HEK293 (cell line): ENCODE data around the gene SIGLEC10.

ENCODE experiments used
- CTCF ChIA-PET: fragments of 350-600 bp; formaldehyde crosslinking; extraction: SDS; loops from one replicate; lab custom pipeline; 2021; ENCODE audit warnings: antibody characterized with exemption; lab: Yijun Ruan, JAX
- POLR2A ChIA-PET: fragments of 300-600 bp; formaldehyde crosslinking; extraction: SDS; loops from one replicate; lab custom pipeline; 2020; ENCODE audit warnings: antibody characterized with exemption, inconsistent platforms; lab: Yijun Ruan, JAX
- H3K27ac ChIP-seq: fragments of 200-500 bp; sonication (Bioruptor generic); 2 replicates; pipeline ENCODE4 v1.5.1; 2014; ENCODE audit warnings: low read depth, low read length, control low read depth, inconsistent platforms; ENCODE audit errors: extremely low read depth
- H3K36me3 ChIP-seq, 2 experiments: fragments of 200-500 bp in 1 of 2; sonication (Bioruptor generic) in 1 of 2; 1 replicate in 1 of 2; 2 replicates in 1 of 2; pipeline ENCODE4 v1.5.1; 2014 to 2017; ENCODE audit warnings: inconsistent platforms in 2 of 2, low read length in 2 of 2; ENCODE audit not compliant: control insufficient read depth in 2 of 2, insufficient read depth in 1 of 2
- H3K4me1 ChIP-seq: fragments of 200-500 bp; sonication (Bioruptor generic); 2 replicates; pipeline ENCODE4 v1.5.1; 2014; ENCODE audit warnings: mild to moderate bottlenecking, low read length, inconsistent platforms; ENCODE audit not compliant: control insufficient read depth, insufficient read depth
- H3K4me3 ChIP-seq: 2 replicates; pipeline ENCODE4 v1.5.1; 2011; ENCODE audit warnings: low read depth, mild to moderate bottlenecking, control low read depth, low read length, moderate library complexity
- H3K9me3 ChIP-seq: fragments of 200-500 bp; sonication (Bioruptor generic); 2 replicates; pipeline ENCODE4 v1.5.1; 2014; ENCODE audit warnings: low read depth, low read length, inconsistent platforms; ENCODE audit not compliant: control insufficient read depth, insufficient read depth
- PRDM2 ChIP-seq: fragments of 450-650 bp; formaldehyde crosslinking; IDR thresholded peaks from 2 replicates; pipeline ENCODE4 v1.5.1; 2016; ENCODE audit warnings: missing biosample characterization, missing genetic modification characterization, borderline replicate concordance
- SCRT1 ChIP-seq: fragments of 450-650 bp; formaldehyde crosslinking; IDR thresholded peaks from 2 replicates; pipeline ENCODE4 v1.5.1; 2016; ENCODE audit warnings: missing biosample characterization, missing genetic modification characterization, borderline replicate concordance
- ZBTB44 ChIP-seq: fragments of 450-650 bp; IDR thresholded peaks from 2 replicates; pipeline ENCODE4 v1.5.1; 2018; ENCODE audit warnings: missing biosample characterization, mild to moderate bottlenecking, missing genetic modification characterization
- ZBTB6 ChIP-seq: fragments of 450-650 bp; formaldehyde crosslinking; IDR thresholded peaks from 2 replicates; pipeline ENCODE4 v1.5.1; 2017; ENCODE audit warnings: missing biosample characterization, missing genetic modification characterization
- ZNF112 ChIP-seq: fragments of 450-650 bp; formaldehyde crosslinking; IDR thresholded peaks from 2 replicates; pipeline ENCODE4 v1.5.0; 2017; ENCODE audit warnings: missing biosample characterization, missing genetic modification characterization
- ZNF266 ChIP-seq: fragments of 450-650 bp; formaldehyde crosslinking; IDR thresholded peaks from 2 replicates; pipeline ENCODE4 v1.5.1; 2016; ENCODE audit warnings: missing biosample characterization, missing genetic modification characterization, low read depth
- ZNF350 ChIP-seq: fragments of 450-650 bp; formaldehyde crosslinking; IDR thresholded peaks from 2 replicates; pipeline ENCODE4 v1.5.0; 2017; ENCODE audit warnings: missing biosample characterization, mild to moderate bottlenecking, missing genetic modification characterization
- ZNF362 ChIP-seq: fragments of 450-650 bp; formaldehyde crosslinking; IDR thresholded peaks from 2 replicates; pipeline ENCODE4 v1.5.1; 2016; ENCODE audit warnings: missing biosample characterization, missing genetic modification characterization
- ZNF423 ChIP-seq: fragments of 450-650 bp; formaldehyde crosslinking; IDR thresholded peaks from 2 replicates; pipeline ENCODE4 v1.5.1; 2016; ENCODE audit warnings: missing biosample characterization, missing genetic modification characterization
- ZNF426 ChIP-seq: fragments of 450-650 bp; formaldehyde crosslinking; IDR thresholded peaks from 2 replicates; pipeline ENCODE4 v1.5.1; 2017; ENCODE audit warnings: missing biosample characterization, missing genetic modification characterization, mild to moderate bottlenecking, inconsistent platforms, moderate library complexity
- ZNF510 ChIP-seq: fragments of 450-650 bp; formaldehyde crosslinking; IDR thresholded peaks from 2 replicates; pipeline ENCODE4 v1.5.1; 2018; ENCODE audit warnings: mild to moderate bottlenecking, missing genetic modification characterization, missing biosample characterization; ENCODE audit not compliant: insufficient replicate concordance
- ZNF514 ChIP-seq: fragments of 450-650 bp; formaldehyde crosslinking; IDR thresholded peaks from 2 replicates; pipeline ENCODE4 v1.5.1; 2016; ENCODE audit warnings: missing biosample characterization, missing genetic modification characterization
- ZNF549 ChIP-seq: fragments of 450-650 bp; IDR thresholded peaks from 2 replicates; pipeline ENCODE4 v1.5.1; 2018; ENCODE audit warnings: missing biosample characterization, missing genetic modification characterization, mild to moderate bottlenecking, inconsistent platforms, moderate library complexity
- ZNF701 ChIP-seq: fragments of 450-650 bp; formaldehyde crosslinking; IDR thresholded peaks from 2 replicates; pipeline ENCODE4 v1.5.1; 2016; ENCODE audit warnings: missing biosample characterization, missing genetic modification characterization
- ZSCAN5A ChIP-seq: fragments of 450-650 bp; formaldehyde crosslinking; IDR thresholded peaks from 2 replicates; pipeline ENCODE4 v1.5.1; 2016; ENCODE audit warnings: missing biosample characterization, missing genetic modification characterization

Gene SIGLEC10

GRCh38 chr19:51372649-51373504 lies 44.6 kb downstream of the SIGLEC10 start, which contains the start of gene NKG7:
NKG7 (minus strand) TSS chr19:51372654; CDS start chr19:51372535, 119 bp downstream.
- no peaks in the 10 kb centered on the region; the same call in 1 of the 2 replicates for H3K4me1 ChIP-seq
- ChIA-PET POLR2A (interaction anchor here (0.5 to 0.9 kb wide), 2 partner anchors 33 to 765 kb away, joined by 3 to 4 read pairs; no protein-coding TSS in a partner anchor), CTCF (interaction anchor here (1.2 kb wide), 2 partner anchors 35 to 100 kb away, joined by 3 to 4 read pairs; no protein-coding TSS in a partner anchor)
- H3K4me3 ChIP-seq, result no peak within 1 kb of the TSS
- TF ChIP-seq ZNF514, result no peak
- TF ChIP-seq ZNF701 (tag by site-specific recombination), result no peak
- no peaks in the 10 kb centered on the region for H3K9me3 ChIP-seq
- no peaks in the 10 kb centered on the region for H3K36me3 ChIP-seq
- H3K27ac ChIP-seq, result no peak within 1 kb of the TSS

GRCh38 chr19:51372021-51372648 lies 45.3 kb downstream of the SIGLEC10 start:
- CTCF ChIA-PET, result interaction anchor here (1.2 kb wide), 2 partner anchors 34 to 100 kb away, joined by 3 to 4 read pairs; no protein-coding TSS in a partner anchor
- no peaks in the 10 kb centered on the region for H3K36me3 ChIP-seq
- H3K4me1 ChIP-seq, result no peaks in the 10 kb centered on the region; the same call in 1 of the 2 replicates
- no peak overlapping the region for H3K4me3 ChIP-seq
- POLR2A ChIA-PET, result interaction anchor here (0.9 kb wide), 1 partner anchor 33 kb away, joined by 4 read pairs; no protein-coding TSS in a partner anchor
- no peak overlapping the region for H3K27ac ChIP-seq
- no peaks in the 10 kb centered on the region for H3K9me3 ChIP-seq
- TF ChIP-seq ZNF510 (tag by site-specific recombination), result no peak
- TF ChIP-seq ZBTB44, result no peak
- TF ChIP-seq ZNF549 (tag by site-specific recombination), result no peak
- TF ChIP-seq ZSCAN5A (tag by site-specific recombination), result no peak
- no peak for TF ChIP-seq ZBTB6 (tag by site-specific recombination)
- TF ChIP-seq ZNF266 (tag by site-specific recombination), result no peak
- no peak for TF ChIP-seq SCRT1 (tag by site-specific recombination)
- TF ChIP-seq ZNF423 (tag by site-specific recombination), result no peak
- TF ChIP-seq ZNF350, result no peak
- TF ChIP-seq ZNF426 (tag by site-specific recombination), result no peak
- TF ChIP-seq ZNF112, result no peak
- no peak for TF ChIP-seq ZNF362 (tag by site-specific recombination)
- no peak for TF ChIP-seq PRDM2
